HG03354 (cell line): ENCODE data around the gene NDUFS6.

Source experiments
- ATAC-seq: cut with Tn5 transposase; IDR thresholded peaks from one replicate; pipeline ENCODE4 v1.9.1; 2021; ENCODE audit warnings: mild to moderate bottlenecking; ENCODE audit not compliant: unreplicated experiment, poor library complexity, severe bottlenecking

Gene NDUFS6

DNA sequence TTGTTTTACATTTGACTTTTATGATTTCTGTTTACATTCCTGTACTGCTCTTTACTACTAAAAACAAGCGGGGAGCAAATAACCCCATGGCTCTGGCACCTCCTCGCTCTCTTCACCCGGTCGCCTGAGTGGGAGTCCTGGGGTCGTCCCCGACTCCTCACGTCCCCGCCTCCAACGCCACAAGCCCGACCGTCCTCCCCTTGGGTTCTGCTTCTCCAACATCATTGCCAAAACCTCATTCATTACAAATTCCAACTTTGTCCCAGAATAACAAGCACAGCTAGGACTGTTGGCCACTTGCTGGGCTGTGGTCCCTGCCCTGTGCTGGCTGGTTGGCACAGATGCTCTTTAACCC, 36.6 kb upstream of the NDUFS6 start:
- no peak for ATAC-seq

DNA sequence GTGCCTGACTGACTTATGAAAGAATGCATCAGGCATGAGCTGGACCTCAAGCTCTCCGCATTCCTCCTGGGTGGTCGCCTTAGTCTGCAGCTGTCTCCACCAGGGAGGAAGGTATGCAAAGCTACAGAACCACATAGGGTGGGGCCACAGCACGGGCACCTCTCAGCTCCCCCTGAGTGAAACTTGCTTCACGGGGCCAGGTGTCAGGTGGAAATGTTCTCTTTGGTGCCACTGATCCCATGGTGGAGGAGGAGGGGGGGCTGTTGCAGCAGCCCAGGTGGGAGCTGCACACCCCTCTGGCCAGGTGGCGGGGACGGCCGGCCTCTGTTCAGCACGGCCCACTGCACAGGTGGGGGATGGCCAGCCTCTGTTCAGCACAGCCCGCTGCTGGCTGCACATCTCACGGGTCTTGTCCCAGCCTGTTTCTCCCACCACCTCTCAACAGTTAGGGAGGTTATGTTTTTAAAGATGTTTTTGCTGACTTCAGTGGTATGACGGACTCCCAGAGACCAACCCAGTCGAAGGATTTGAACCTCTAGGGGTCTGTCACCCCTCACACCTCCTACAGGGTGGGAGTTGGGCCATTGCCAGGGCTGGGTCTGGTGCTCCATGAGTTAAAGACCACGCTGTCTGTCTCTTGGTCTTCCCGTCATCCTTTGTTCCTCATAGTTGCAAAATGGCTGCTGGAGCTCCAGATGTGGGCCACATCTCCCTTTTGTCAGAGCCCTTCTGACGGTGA, 35.9 kb upstream of the NDUFS6 start:
- ATAC-seq, result no peak

DNA sequence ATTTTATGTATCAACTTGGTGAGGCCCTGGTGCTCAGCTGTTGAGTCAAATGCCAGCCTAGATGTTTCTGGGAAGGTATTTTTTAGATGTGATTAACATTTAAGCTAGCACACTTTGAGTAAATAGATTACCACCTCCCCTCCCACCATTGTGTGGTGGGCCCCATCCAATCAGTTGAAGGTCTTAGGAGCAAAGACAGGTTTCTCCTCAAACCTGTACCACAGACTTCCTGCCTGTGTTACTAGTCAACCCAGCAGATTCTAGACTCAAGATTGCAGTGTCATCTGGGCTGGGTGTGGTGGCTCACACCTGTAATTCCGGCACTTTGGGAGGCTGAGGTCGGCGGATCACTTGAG, 35.3 kb upstream of the NDUFS6 start:
- no peak for ATAC-seq

DNA sequence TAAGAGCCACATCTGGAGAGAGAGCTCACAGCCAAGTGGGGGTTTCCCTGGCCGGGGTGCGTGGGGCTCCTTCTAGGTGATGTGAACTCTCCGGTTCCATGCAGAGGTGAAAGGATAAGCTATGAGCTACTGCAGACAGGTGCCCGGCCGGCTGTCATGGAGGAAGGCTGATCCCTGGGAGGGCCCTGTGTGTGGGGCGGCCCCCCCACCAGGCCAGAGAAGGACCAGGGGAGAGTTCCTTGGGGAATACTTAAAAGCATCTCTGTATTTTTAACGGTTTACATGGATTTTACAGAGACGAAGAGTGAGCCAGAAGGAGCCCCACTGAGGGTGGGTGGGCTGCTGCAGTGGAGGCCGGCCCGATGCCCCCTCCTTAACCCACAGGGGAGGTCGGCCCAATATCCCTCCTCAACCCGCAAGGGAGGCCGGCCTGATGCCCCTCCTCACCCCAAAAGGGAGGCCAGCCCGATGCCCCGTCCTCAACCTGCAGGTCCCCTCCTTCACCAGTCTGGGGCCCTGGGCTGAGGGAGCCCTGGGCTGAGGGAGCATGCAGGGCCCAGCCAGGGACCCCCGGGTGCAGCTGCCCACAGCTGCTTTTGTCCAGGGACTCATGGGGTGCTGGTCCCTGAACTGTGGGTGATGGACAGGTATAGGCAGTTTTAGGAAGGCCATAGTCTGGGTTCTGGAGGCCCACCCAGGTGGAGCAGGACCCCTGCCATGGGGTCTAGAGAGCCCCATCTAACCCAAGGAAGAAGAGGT, 33.5 kb upstream of the NDUFS6 start:
- ATAC-seq, result no peak

DNA sequence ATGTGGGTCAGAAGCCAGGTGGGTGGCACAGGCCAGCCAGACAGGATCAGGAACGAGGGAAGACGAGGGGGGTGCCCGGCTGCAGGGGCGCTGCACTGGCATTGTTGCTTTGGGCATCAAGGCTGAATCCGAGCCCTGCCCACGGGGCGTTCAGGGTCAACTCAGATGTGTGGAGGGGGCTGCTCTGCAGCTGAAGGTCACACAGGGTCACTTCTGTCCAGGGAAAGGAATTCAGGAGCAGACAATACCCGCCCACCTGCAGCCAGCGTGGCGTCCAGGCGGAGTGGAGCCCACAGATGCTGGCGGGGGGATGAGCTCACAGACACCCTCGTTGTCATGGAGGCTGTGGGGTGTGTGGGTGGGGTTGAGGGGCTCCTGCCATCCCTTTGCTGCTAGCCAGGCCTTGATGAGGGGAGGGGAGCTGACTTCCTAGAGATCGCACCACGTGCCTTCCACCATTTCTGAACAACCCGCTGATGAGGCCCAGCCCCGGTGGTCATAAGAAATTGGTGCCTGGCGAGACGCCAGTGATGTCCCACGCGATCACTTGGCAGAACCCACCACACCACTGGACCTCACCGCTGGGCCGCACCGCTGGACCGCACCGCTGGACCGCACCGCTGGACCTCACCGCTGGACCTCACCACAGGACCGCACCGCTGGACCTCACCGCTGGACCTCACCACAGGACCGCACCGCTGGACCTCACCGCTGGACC, 32.8 kb upstream of the NDUFS6 start:
- ATAC-seq, result no peak

DNA sequence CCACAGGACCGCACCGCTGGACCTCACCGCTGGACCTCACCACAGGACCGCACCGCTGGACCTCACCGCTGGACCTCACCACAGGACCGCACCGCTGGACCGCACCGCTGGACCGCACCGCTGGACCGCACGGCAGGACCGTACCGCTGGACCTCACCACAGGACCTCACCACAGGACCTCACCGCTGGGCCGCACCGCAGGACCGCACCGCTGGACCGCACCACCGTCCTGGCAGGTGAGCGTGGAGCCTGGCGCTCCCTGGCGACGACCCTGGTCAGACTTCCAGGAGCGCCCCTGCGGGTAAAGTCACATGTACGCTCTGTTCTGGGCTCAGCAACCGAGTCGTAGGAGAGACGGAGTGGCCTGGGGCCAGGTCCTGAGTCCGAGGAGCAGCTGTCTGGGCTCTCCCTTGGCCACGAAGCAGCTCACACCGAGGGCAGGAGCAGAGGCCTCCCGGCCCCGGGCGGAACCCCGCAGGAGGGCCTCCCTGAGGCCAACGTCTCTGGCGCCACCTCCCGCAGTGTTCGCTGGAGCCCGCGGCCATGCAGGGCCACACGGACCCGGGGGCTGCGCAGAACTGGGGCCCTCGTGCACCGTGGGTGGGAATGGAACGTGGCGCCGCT, 32.1 kb upstream of the NDUFS6 start:
- no peak for ATAC-seq

DNA sequence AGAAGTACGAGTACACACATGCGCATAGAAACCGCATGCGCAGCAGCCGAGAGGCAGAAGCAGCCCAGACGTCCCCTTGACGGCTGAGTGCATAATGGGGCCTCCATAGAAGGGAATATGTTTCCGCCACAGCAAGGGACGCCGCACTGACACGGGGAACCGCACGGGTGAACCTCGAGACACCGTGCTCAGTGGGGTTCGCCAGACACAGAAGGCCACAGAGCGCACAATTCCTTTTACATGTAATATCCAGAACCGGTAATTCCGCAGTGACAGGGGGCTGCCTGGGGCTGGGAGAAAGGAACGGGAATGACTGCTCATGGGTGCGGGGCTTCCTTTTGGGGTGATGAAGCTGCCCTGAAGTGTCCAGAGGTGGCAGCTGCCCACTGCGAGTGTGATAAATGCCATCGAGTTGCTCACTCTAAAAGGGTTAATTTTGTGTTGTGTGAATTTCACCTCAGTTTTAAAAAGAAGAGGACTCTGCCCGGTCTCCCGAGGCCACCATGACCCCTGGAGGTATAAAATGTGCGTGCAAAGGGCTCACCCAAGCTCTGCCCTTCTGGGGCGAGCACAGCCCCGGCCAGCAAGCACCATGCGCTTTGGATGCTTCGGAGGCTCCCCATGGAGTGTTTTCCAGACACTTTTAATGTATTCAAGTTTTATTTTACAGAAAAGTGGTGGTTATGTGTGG, 31.3 kb upstream of the NDUFS6 start:
- ATAC-seq, result no peak

DNA sequence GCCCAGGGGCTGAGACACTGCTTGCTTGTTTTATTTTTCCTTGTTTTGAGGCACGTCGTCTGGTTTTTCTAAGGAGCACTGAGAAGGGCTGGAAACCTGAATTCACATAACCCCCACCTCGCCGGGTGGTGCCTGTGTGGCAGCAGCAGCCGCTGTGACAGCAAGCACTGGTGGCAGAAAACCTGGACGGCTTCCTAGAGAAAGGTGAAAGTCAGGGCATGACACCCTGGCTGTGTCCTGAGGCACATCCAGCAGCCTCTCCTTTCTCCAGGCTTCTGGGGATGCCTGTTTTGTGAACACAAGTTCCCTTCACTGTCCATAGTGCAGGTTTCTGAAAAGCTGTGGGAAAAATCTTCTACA, 30.8 kb upstream of the NDUFS6 start:
- no peak for ATAC-seq

DNA sequence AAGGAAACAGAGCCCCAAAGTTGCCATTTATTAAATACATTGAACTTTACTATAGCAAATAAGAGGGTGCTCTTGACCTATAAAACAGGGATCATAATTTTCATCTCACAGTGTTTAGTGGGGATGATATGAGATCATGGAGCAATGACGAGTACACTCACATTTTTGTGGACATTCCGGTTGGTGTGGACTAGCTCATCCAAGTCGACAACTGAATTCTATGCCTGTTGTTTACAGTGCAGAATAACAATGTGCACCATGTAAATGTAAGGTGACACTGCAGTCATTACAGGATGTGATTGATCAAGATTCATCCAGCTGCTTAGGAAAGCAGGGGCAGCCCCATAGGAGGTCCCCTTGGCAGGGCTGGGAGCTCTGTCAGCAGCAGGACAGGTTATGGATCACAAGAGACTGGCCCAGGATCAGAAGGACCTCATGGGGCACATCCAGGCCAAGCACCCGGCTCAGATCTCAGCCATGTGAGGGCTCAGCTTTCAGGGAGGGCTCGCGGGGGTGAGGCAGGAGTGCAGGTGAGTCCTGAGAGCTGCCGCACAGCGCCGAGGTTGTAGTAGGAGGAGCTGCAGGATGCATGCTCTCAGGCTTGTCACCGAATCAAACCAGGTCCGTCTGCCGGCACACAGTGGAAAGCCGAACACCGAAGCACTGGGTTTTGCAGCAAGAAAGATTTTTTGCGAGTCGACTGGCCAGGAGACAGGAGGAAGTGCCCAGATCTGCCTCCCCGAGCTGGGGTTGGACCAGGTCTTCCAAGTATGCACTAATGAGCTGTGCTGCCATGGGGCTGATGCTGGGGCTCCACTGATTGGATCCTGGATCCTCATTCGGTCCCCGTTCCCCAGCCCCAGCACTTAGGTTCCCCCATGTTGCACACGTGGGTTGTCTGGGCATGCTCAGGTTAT, 29.8 kb upstream of the NDUFS6 start:
- no peak for ATAC-seq

DNA sequence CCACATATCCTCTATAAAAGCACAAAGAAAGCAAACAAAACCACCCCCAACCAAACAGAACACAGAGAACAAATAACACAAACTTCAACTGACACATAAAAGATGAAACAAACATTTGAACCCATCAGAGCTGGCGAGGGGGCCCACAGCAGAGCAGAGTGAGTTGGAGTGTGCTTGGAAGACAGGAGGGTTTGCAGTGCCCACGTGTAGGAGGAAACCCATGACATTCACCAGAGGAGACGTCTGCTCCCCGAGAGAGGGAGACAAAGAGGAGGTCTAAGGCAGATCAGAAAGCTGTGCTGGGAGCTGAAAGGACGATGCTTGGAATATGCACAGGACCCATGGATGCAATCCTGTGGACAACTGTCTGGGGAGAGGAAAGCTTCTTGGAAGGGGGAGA, 28.6 kb upstream of the NDUFS6 start:
- ATAC-seq, result peak; percentile 66

DNA sequence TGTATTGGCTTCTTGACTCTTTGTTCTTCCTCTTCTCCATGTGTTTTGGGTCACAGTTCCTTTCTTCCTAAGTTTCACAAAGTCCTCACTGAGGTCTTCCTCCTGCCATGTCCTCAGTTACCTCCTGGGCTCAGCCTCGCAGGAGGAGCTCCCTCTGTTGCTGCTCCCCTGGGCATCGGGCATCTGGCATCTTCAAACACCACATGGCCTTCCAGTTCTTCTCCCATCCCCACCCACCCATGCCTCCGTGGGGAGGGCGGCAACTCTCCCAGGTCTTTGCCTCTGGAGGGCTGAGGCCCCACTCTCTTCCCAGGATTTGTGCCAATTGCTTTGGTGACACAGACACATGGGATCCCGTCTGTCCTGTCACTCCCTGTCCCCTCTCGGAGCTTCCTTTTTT, 24.4 kb upstream of the NDUFS6 start:
- ATAC-seq, result no peak

DNA sequence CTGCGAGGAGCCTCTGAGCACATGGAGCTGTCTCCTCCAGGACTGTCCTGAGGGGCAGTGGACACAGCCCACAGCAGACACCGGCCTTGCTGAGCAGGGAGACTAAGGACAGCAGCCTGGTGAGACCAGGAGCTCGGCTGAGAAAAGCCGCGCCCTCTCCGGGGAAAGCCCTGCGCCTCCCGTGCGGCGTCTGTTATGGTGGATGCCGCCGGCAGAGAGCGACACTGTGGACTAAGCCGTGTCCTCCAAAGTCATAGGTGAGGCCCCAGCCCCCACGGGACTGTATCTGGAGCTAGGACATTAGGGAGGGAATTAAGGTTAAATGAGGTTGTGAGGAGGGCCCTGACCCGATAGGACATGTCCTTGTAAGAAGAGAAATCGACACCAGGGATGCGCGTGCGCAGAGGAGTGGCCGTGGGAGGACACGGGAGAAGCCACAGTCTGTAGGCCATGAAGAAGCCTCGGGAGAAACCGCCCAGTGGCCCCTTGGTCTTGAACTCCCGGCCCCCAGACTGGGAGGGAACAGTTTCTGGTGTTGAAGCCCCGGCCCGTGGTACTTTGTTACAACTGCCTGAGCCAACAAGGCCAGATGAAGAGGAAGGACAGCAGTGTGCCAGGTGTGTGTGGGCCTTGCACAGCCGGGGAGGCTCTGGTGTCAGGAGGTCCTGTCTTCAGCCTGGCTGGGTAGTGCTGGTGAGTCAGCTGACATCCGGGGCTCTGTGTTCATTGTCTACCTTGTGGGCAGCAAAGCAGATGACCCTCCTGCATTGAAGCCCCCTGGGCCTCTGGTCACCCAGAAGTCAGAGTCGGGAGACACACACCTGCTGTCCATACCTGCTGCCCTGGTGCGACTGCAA, 23.7 kb upstream of the NDUFS6 start:
- ATAC-seq, result no peak

DNA sequence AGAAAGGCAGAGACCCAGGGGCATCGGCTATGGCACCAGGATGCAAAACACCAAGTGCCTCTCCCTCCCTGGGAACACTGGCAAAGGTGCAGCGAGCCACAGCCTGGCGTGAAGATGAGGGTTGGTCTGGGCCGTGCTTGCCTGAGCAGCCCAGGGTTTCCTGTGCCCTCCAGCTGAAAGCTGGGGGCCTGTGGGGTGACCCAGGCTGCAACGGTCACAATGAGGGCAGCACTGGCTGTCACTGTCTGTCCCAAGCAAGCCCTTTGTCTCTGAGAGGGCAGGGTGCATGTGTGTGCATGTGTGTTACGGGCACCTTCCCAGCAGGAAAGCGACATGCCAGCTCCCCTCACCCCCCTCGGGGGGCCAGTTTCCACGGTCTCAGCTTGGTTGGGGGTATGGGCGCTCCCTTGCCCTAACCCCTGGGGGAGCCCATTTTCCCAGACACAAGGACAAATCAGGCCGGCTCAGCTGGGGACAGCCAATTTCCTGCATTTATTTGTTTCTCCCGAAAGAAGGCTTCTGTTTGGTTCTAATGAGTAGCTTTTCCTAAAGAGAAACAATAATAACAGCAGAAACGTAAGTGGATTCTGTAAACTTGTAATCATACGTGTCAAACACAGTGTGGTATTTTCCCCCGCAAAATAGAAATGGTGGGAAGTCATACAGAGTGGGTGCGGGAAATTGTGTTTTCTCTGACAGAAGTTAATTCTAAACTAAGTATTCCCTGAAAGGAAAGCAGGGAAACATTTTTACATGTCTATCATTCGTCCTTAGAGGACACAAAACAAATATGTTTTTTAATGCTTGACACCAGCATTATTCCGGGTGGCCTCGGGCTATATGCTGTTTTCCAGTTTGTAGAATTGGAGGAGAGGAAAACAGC, 22.8 kb upstream of the NDUFS6 start:
- no peak for ATAC-seq

DNA sequence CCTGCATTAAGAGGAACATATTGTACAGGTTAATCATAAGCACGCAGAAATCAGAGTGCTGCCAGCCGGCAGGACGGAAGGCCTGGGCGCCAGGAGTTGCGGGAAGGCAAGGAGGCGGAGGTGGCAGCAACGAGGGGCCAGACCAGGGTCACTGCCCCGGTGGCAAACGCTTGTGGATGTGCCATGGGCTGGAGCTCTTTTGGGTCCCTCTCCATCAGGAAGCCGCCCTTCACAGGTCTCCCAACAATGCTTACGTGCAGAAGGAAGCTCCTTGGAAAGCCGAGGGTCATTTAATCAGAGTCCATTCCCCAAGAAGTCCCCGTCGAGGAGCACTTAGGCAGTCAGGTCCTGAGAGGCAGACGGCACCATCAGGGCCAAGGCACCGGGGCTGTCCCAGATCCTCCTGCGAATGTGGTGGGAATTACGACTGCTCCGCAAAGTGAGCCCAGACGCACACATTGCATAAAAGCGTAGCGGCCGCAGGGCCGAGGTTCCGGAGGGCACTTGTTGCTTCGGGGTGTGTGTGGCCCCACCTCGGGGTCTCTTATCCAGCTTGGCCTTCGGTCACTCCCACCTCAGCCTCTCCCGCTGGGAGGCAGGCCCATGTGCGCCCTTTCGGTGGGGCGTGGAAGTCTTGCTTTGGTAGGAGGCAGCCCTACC, 22.1 kb upstream of the NDUFS6 start:
- no peak for ATAC-seq

DNA sequence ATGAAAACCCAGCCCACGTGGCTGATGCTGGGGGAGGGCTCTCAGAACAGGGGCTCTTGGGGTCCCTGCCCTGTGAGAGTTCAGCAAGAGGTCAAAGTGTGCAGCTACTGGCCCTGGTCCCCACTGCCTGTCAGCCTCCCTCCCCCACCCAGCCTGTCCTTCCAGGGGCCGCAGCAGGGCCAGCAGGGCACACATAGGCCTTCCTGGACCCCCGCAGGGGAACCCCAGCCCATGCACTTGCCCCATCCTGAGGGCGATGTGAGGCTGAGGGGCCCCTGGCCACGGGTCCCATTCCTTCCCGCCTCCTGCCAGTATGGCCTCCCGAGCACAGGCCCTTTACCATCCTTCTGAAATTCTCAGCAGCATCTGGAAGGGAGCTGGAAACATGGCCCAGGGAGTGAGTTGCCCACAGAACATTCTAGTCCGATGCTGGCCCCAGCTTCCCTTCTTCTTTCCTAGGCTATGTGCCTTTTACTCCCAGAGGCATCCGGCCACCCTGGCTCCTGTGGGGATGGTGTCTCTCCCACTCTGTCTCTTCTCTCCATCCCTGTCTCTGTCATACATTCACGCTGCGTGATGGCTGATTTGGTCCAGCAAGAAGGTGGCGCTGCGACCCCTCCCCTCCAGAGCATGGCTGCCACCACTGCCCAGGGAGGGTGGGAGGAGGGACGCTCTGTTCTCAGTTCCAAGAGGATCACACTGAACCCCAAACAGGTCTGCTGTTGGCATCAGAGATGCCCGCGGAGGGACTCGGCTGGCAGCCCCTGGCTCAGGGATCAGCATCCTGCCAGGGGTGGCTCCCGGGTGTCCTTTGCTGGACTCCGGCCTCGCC, 21.2 kb upstream of the NDUFS6 start:
- ATAC-seq, result no peak

DNA sequence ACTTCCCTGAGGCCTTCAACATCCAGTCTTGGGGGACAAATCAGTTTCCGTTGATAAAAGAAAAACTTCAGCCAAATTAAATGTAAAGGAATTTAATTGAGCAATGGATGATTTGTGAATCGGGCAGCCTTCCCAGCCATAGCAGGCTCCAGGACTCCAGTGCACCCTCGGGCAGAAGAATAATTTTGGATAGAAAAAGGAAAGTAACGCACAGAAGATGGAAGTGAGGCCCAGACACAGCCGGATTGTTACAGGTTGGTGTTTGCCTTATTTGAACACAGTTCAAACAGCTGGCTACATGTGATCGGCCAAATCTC, 20.6 kb upstream of the NDUFS6 start:
- ATAC-seq, result no peak
